Mucosa of stomach (tissue), 1 donor: ENCODE measurements around the gene ORM2.
"Not testable (repeated sequence)": the region's sequence is repeated elsewhere in the genome, so short reads cannot be mapped to it uniquely, and the experiment has no call there.

Experiments
- H3K27me3 ChIP-seq: one replicate; pipeline ENCODE4 v1.7.0; 2013; ENCODE audit warnings: mild to moderate bottlenecking, low read length; ENCODE audit not compliant: control insufficient read depth, insufficient read depth
- H3K36me3 ChIP-seq: one replicate; pipeline ENCODE4 v1.7.0; 2013; ENCODE audit warnings: low read length; ENCODE audit not compliant: control insufficient read depth, insufficient read depth
- H3K4me1 ChIP-seq: one replicate; pipeline ENCODE4 v1.7.0; 2013; ENCODE audit warnings: mild to moderate bottlenecking, low read length; ENCODE audit not compliant: control insufficient read depth, insufficient read depth
- H3K4me3 ChIP-seq: one replicate; pipeline ENCODE4 v1.7.0; 2013; ENCODE audit warnings: low read length
- H3K9ac ChIP-seq: one replicate; pipeline ENCODE4 v1.7.0; 2013; ENCODE audit warnings: mild to moderate bottlenecking, low read length, moderate library complexity
- H3K9me3 ChIP-seq: one replicate; pipeline ENCODE4 v1.7.0; 2013; ENCODE audit warnings: mild to moderate bottlenecking, low read length, moderate library complexity; ENCODE audit not compliant: control insufficient read depth
- donor health status: Pancreatic carcinoma.

ORM2 gene

DNA sequence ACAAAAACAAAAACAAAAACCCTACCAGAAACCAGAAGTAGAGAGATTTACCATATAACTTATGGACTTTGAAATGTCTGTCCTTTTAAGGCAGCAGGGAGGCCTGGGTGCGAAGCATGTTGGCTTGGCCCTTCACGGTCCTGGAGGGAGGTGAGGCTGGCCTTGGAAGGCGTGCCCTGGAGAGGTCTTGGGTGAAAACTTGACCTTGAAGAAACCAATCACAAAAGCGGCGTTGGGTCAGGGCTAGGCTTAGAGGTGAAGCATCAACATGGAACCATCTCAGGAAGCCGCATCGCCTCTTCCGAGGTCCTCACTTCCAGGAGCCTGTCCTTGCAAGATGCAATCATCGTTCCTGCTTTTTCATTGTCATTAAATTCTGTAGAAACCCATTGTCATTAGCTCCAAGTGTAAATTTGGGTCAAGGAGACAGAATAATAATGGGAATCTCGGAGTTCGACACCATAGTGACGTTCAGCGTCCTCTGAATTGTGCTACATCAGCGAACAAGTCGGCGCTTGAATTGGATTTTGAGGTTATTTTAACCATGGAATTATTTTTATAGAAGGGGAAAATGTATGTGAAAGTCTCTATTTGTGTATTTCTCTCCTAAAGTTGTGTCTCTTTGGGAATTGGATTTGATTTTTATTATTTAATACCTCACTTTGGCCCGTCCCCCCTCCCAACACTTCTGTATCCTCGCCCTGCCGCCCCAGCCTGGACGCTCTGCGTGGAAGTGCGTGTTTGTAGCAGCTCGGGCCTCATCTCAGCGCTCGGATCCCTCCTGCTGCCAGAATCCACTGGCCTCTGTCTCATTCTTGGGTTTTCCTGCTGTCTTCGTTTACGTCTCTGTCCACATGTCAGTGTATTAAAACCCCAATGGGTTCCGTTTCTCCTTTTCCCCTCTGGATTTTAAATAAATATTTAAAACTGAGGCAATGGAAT is 17.8 kb upstream of the ORM2 start:
- H3K4me1 ChIP-seq: peaks cover 8% of the 10 kb centered on the region
- H3K4me3 ChIP-seq: no peak overlapping the region
- no peaks in the 10 kb centered on the region for H3K36me3 ChIP-seq
- no peaks in the 10 kb centered on the region for H3K9me3 ChIP-seq
- no peak overlapping the region for H3K9ac ChIP-seq
- no peaks in the 10 kb centered on the region for H3K27me3 ChIP-seq

DNA sequence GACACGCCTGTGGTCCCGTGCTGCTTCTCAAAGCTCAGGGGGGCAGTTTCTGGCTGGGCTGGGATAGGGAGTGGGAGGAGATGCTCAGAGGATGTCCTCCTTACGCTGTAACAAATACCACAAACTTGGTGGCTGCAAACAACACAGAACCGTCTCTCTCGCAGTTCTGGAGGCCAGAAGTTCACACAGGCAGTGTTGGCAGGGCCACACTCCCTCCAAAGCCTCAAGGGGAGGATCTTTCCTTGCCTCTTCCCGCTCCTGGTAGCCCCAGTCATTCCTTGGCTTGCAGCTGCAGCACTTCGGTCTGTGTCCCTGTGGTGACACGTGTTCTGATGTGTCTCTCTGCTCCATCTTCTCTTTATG is 17.2 kb upstream of the ORM2 start:
- Histone ChIP-seq H3K9ac (no peak overlapping the region), H3K4me3 (no peak overlapping the region), H3K9me3 (no peaks in the 10 kb centered on the region), H3K36me3 (no peaks in the 10 kb centered on the region), H3K27me3 (no peaks in the 10 kb centered on the region), H3K4me1 (peaks cover 8% of the 10 kb centered on the region)

DNA sequence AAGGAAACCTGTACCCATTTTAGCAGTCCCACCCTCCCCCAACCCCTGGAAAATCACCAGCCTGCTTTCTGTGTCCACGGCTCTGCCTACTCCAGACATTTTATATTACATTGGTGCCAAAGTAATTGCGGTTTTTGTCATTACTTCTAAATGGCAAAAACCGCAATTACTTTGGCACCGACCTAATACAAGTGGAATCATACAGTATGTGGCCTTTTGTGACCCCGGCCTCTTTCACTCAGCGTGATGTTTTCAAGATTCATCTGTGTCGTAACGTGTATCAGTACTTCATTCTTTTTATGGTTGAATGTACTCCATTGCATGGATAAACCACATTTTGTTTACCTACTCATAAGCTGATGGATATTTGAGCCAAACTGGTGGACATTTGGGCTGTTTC is 16.5 kb upstream of the ORM2 start:
- no peaks in the 10 kb centered on the region for H3K27me3 ChIP-seq
- no peaks in the 10 kb centered on the region for H3K36me3 ChIP-seq
- H3K9me3 ChIP-seq: no peaks in the 10 kb centered on the region
- peaks cover 8% of the 10 kb centered on the region for H3K4me1 ChIP-seq
- no peak overlapping the region for H3K9ac ChIP-seq
- no peak overlapping the region for H3K4me3 ChIP-seq

DNA sequence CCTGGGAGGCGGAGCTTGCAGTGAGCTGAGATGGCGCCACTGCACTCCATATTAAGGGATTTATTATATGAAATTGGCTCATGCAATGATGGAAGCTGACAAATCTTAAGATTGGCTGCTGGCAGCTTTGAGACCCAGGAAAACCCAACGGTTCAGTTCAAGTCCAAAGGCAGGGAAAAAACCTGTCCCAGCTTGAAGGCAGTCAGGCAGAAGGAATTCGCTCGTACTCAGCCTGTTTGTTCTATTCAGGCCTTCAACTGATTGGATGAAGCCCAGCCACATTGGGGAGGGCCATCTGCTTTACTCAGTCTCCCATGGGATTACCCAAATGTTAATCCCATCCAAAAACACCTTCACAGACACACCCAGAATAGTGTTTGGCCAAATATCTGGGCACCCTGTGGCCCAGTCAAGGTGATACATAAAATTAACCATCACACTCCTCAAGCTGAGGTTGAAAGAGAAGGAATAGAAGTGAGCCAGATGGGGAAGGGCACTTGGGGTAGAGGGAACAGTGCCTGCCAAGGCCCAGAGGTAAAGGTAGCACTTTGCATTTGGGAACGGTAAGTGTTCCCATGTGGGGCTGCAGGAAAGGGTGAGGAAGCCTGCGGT is 15.3 kb upstream of the ORM2 start:
- Histone ChIP-seq H3K9me3 (no peaks in the 10 kb centered on the region), H3K9ac (no peak overlapping the region), H3K4me3 (no peak overlapping the region), H3K36me3 (no peaks in the 10 kb centered on the region), H3K4me1 (peaks cover 8% of the 10 kb centered on the region), H3K27me3 (no peaks in the 10 kb centered on the region)

DNA sequence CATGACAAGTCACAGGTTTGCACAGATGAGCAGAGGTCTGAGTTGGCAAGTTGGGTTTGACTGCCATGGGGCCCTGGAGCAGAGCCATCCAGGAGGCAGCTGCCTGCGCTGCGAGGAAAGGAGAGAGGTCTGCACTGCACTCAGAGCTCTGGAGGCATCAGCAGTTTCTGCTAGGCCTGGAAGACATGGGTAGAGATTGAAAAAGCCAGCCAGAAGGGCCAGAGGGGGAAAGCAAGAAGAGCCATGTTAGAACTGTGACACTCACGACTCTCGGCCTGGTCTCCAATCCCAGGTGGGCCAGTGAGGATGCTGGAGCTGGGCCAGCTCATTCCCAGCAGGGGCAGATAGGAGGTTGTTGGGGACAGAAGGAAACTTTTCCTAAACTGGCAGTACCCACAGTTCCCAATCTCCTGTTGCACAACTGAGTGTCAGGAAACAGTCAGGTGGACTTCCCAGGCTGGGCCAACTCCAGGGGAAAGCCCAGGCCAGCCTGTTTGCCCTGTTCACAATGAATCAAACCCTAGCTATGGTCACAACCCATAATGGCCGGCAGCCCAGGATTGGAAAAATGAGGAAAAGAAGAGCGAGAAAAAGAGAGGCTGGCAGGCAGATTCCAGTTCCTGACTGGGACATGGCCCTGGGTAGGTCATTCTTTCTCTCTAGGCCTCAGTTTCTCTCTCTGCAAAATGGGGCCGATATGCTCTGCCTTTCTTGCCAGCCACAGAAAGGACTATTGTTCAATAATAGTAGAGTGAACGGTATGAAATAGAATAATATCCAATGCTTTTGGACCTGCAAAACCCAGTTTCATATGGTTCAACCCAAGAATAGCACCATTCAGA is 14.6 kb upstream of the ORM2 start:
- H3K4me3 ChIP-seq: no peak overlapping the region
- H3K9ac ChIP-seq: no peak overlapping the region

DNA sequence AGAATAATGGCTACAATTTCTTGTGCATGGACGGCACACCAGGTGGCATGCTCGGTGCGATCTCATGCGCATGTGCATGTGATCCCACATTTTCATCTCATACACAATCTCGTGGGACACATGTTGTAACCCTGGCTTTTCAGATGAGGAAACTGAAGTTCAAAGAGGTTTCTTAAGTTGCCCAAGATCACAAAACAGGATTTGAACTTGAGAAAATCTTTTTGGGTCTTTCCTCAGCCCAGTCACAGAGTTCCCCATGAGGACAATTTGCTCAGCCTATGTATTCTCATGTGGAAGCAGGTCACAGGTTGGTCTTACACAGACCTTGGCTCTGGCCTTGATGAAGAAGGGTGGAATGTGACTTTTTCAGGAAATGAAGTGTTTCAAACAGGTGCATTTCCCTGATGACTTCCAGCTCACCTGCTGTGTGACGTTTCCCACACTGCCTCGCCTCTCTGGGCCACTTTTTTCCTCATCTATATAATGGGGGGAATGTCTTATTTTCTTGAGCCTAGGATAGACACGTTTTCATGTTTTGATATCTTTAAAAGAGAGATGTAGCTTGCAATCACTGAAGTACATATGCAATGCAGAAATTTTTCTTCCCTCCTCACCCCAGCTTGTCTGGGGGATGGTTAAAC is 13.8 kb upstream of the ORM2 start:
- Histone ChIP-seq H3K9ac (no peak overlapping the region), H3K4me3 (no peak overlapping the region), H3K4me1 (peaks cover 8% of the 10 kb centered on the region), H3K27me3 (no peaks in the 10 kb centered on the region), H3K9me3 (no peaks in the 10 kb centered on the region), H3K36me3 (no peaks in the 10 kb centered on the region)

More for the DNA sequence above, 14.6 kb upstream of the ORM2 start:
- no peaks in the 10 kb centered on the region for H3K36me3 ChIP-seq
- peaks cover 8% of the 10 kb centered on the region for H3K4me1 ChIP-seq
- H3K27me3 ChIP-seq: no peaks in the 10 kb centered on the region
- no peaks in the 10 kb centered on the region for H3K9me3 ChIP-seq

DNA sequence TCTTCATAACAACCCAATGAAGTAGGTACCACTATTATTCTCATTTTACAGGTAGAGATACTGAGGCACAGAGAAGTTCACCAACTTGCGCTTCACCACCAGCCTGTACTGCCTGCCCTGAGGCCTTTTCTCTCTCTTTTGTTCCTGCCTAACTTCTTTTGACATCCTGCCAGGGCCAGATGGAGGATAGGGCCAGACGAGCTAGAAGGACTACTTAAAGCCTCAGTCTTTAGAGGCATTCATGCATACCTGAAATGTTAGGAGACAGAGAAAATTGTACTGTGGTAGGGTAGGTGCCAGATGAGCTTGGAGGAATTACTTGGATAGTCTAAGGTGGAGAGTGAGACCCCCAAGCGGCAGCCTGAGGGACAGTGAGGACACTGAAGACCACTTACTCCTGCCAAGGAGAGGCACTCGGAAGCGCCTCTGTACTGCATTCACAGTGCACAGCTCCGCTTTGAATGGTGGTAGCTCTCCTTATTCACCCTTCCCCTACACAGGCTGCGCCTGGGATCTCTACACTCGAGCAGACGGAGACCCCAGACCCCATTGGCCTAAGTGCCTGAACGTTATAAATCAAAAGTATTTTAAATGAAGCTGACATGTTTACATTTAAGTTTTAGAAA is 13.0 kb upstream of the ORM2 start:
- Histone ChIP-seq H3K4me1 (peaks cover 8% of the 10 kb centered on the region), H3K27me3 (no peaks in the 10 kb centered on the region), H3K4me3 (no peak overlapping the region), H3K9ac (no peak overlapping the region), H3K9me3 (no peaks in the 10 kb centered on the region), H3K36me3 (no peaks in the 10 kb centered on the region)

DNA sequence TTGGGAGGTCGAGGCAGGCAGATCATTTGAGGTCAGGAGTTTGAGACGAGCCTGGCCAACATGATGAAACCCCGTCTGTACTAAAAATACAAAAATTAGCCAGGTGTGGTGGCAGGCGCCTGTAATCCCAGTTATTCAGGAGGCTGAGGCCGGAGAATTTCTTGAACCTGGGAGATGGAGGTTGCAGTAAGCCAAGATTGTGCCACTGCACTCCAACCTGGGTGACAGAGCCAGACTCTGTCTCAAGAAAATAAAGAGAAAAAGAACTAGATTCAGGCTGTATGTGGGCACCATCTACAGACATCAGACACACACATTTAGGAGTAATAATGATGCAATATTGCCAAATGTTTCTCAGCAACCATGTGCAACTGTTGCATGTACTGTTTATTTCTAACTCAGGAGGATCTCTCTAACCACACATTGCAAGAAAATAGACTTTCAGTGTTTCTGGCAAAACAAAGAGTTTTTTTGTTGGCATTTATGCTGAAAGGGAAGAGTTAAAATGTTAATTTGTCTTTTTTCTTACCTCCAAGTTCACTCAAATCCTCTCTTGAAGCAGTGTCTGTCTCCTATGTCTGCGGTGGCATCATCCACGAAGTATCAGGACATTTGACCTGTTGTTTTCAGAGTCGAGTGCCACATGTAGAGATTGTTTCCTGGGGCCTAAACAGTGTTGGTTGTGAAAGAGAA is 11.9 kb upstream of the ORM2 start:
- H3K36me3 ChIP-seq: no peaks in the 10 kb centered on the region
- no peaks in the 10 kb centered on the region for H3K27me3 ChIP-seq
- peaks cover 8% of the 10 kb centered on the region for H3K4me1 ChIP-seq
- H3K9ac ChIP-seq: no peak overlapping the region
- H3K4me3 ChIP-seq: no peak overlapping the region
- H3K9me3 ChIP-seq: no peaks in the 10 kb centered on the region

DNA sequence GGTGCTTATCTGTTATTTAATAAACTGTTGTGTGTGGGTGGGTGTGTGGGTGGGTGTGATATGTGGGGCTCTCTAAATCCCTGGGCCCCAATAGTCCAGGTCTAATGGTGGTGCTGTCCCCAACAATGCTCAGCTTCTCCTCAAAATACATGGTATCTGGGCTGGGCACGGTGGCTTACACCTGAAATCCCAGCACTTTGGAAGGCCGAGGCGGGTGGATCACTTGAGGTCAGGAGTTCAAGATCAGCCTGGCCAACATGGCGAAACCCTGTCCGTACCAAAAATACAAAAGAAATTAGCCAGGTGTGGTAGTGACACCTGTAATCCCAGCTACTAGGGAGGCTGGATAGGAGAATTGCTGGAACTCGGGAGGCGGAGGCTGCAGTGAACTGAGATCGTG is 11.3 kb upstream of the ORM2 start:
- no peaks in the 10 kb centered on the region for H3K27me3 ChIP-seq
- H3K4me1 ChIP-seq: peaks cover 8% of the 10 kb centered on the region
- no peak overlapping the region for H3K4me3 ChIP-seq
- no peaks in the 10 kb centered on the region for H3K9me3 ChIP-seq
- H3K36me3 ChIP-seq: no peaks in the 10 kb centered on the region
- no peak overlapping the region for H3K9ac ChIP-seq

DNA sequence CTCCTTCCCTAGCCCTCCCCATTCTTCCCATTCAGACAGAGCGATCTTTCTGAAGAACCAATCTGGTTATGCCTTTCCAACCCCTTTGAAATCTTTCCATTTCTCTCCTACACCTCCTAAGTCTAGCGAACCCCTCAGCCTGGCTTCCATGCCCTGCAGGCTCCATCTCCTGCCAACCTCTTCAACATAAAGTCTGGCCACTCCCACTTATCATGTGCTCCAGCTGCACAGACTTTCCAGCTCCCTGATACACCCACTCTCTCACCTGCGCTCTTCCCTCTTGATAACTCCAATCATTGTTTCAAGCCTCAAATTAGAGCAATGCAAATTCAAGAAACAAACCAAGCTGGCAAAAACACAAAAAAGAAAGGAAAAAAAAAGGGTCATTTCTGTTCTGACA is 10.5 kb upstream of the ORM2 start:
- H3K9ac ChIP-seq: no peak overlapping the region
- H3K4me3 ChIP-seq: no peak overlapping the region
- peaks cover 8% of the 10 kb centered on the region for H3K4me1 ChIP-seq
- H3K36me3 ChIP-seq: no peaks in the 10 kb centered on the region
- H3K9me3 ChIP-seq: no peaks in the 10 kb centered on the region
- H3K27me3 ChIP-seq: no peaks in the 10 kb centered on the region

DNA sequence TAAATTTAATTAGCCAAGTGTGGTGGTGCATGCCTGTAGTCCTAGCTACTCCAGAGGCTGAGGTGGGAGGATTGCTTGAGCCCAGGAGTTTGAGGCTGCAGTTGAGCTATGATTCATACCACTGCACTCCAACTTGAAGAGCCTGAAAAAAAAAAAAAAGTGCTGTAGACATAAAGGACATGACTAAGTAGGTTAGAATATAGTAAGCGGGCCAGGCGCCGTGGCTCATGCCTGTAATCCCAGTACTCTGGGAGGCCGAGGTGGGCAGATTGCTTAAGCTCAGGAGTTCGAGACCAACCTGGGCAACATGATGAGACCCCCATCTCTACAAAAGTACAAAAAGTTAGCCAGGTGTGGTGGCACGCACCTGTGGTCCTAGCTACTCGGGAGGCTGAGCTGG is 9.0 kb upstream of the ORM2 start:
- H3K9ac ChIP-seq, H3K36me3 ChIP-seq, H3K4me3 ChIP-seq, H3K27me3 ChIP-seq, H3K4me1 ChIP-seq, H3K9me3 ChIP-seq: not testable (repeated sequence)
